Liver (tissue), 9 donors: ENCODE data around the gene SUCLG2. TPM values are rescaled to one million over a fixed set of nuclear protein-coding genes. Genes with fewer than 3 reads are reported as not detected.

Experiments used
- DNase-seq: peaks from one replicate; pipeline ENCODE4 v3.0.0-alpha.2; 2017; ENCODE audit warnings: low spot score
- H3K27ac ChIP-seq, 2 donors: one replicate each; pipeline ENCODE4 v1.7.0; 2013; ENCODE audit warnings: inconsistent platforms in 2 of 2, low read length in 2 of 2, control low read depth in 1 of 2, low read depth in 1 of 2, mild to moderate bottlenecking in 1 of 2
- H3K27me3 ChIP-seq, 4 donors: one replicate each; pipeline versions ENCODE4 v1.6.1 to v1.7.0; 2013; ENCODE audit warnings: low read length in 3 of 4, inconsistent platforms in 1 of 4, mild to moderate bottlenecking in 1 of 4, moderate library complexity in 1 of 4; ENCODE audit not compliant: control insufficient read depth in 4 of 4, insufficient read depth in 4 of 4
- H3K36me3 ChIP-seq, 4 donors: one replicate each; pipeline versions ENCODE4 v1.6.1 to v1.7.0; 2013; ENCODE audit warnings: low read length in 3 of 4, mild to moderate bottlenecking in 3 of 4, low read depth in 1 of 4, moderate library complexity in 1 of 4; ENCODE audit not compliant: control insufficient read depth in 4 of 4, insufficient read depth in 3 of 4
- H3K4me1 ChIP-seq, 4 donors: one replicate each; pipeline versions ENCODE4 v1.6.1 to v1.7.0; 2013; ENCODE audit warnings: low read length in 3 of 4, mild to moderate bottlenecking in 3 of 4, moderate library complexity in 1 of 4; ENCODE audit not compliant: control insufficient read depth in 4 of 4, insufficient read depth in 4 of 4
- H3K4me3 ChIP-seq, 3 donors: one replicate each; pipeline versions ENCODE4 v1.6.1 to v1.7.0; 2013; ENCODE audit warnings: low read length in 3 of 3, control low read depth in 1 of 3, low read depth in 1 of 3, mild to moderate bottlenecking in 1 of 3
- H3K9ac ChIP-seq, 2 donors: one replicate each; pipeline ENCODE4 v1.7.0; 2013; ENCODE audit warnings: low read length in 2 of 2, mild to moderate bottlenecking in 2 of 2, moderate library complexity in 2 of 2, control low read depth in 1 of 2, low read depth in 1 of 2
- H3K9me3 ChIP-seq, 4 donors: one replicate each; pipeline versions ENCODE4 v1.6.1 to v1.7.0; 2013; ENCODE audit warnings: low read length in 3 of 4; ENCODE audit not compliant: control insufficient read depth in 4 of 4
- ATF3 ChIP-seq: IDR thresholded peaks from 2 replicates; pipeline ENCODE4 v1.6.1; 2016; ENCODE audit warnings: antibody characterized with exemption
- FOXA1 ChIP-seq: IDR thresholded peaks from 2 replicates; pipeline ENCODE4 v1.6.1; 2016; ENCODE audit warnings: antibody characterized with exemption
- FOXA2 ChIP-seq: IDR thresholded peaks from 2 replicates; pipeline ENCODE4 v1.6.1; 2016; ENCODE audit warnings: antibody characterized with exemption
- GABPA ChIP-seq, 2 donors: IDR thresholded peaks in 1 of 2; conservative IDR thresholded peaks in 1 of 2; 2 replicates each; pipeline ENCODE4 v1.6.1; 2016; ENCODE audit warnings: antibody characterized with exemption in 2 of 2, mild to moderate bottlenecking in 1 of 2, moderate library complexity in 1 of 2
- HNF4A ChIP-seq, 2 donors: conservative IDR thresholded peaks; 2 replicates each; pipeline ENCODE4 v1.6.1; 2016; ENCODE audit warnings: antibody characterized with exemption in 2 of 2, mild to moderate bottlenecking in 2 of 2
- JUND ChIP-seq, 2 donors: IDR thresholded peaks; 2 replicates each; pipeline ENCODE4 v1.6.1; 2016; ENCODE audit warnings: antibody characterized with exemption in 2 of 2
- NR2F2 ChIP-seq: IDR thresholded peaks from 2 replicates; pipeline ENCODE4 v1.6.1; 2016; ENCODE audit warnings: antibody characterized with exemption
- RAD21 ChIP-seq, 2 donors: IDR thresholded peaks; 2 replicates each; pipeline ENCODE4 v1.6.1; 2016; ENCODE audit warnings: antibody characterized with exemption in 2 of 2, mild to moderate bottlenecking in 2 of 2
- REST ChIP-seq: IDR thresholded peaks from 2 replicates; pipeline ENCODE4 v1.6.1; 2016; ENCODE audit warnings: antibody characterized with exemption, mild to moderate bottlenecking
- SP1 ChIP-seq: IDR thresholded peaks from 2 replicates; pipeline ENCODE4 v1.6.1; 2018; ENCODE audit warnings: antibody characterized with exemption, mild to moderate bottlenecking
- TAF1 ChIP-seq: conservative IDR thresholded peaks from 2 replicates; pipeline ENCODE4 v1.6.1; 2016; ENCODE audit warnings: antibody characterized with exemption, mild to moderate bottlenecking
- WGBS: extraction: QIAGEN DNeasy Blood & Tissue Kit; methylation state at CpG from one replicate; pipeline ENCODE4 v1.1.7; 2013; 5-methylcytosine and 5-hydroxymethylcytosine counted together
- polyA plus RNA-seq, 2 donors: library from polyadenylated mRNA; stranded (reverse) in 1 of 2; unstranded in 1 of 2; fragments of 200-250 nt in 1 of 2; fragments of >200 nt in 1 of 2; fragmentation: Nextera tagmentation in 1 of 2; extraction: Ambion mirVana in 1 of 2; gene quantifications; one replicate each; pipeline versions ENCODE4 v1.2.1 to v1.2.3, GENCODE V29; 2013 to 2015
- total RNA-seq, 2 donors: library from RNA; depleted of rRNA; stranded (reverse); fragments of >200 nt; gene quantifications; one replicate each; pipeline ENCODE4 v1.2.3, GENCODE V29; 2014
- TF ChIP-seq, protein P1 (sequence below): fragments of 150-350 bp; IDR thresholded peaks from 2 replicates; pipeline ENCODE4 v1.5.1; 2017; ENCODE audit warnings: improper control_type of control experiment, low read depth, low read length; ENCODE audit not compliant: missing input control
- donor health status: healthy.
- donor health status: healthy.
- donor health status: healthy.
- donor health status: healthy.
- donor health status: healthy.

SUCLG2 gene
- total and polyA plus RNA-seq, 4 donors: 45.3 to 114 (median 92.8) TPM

- TF ChIP-seq, protein P1, sequence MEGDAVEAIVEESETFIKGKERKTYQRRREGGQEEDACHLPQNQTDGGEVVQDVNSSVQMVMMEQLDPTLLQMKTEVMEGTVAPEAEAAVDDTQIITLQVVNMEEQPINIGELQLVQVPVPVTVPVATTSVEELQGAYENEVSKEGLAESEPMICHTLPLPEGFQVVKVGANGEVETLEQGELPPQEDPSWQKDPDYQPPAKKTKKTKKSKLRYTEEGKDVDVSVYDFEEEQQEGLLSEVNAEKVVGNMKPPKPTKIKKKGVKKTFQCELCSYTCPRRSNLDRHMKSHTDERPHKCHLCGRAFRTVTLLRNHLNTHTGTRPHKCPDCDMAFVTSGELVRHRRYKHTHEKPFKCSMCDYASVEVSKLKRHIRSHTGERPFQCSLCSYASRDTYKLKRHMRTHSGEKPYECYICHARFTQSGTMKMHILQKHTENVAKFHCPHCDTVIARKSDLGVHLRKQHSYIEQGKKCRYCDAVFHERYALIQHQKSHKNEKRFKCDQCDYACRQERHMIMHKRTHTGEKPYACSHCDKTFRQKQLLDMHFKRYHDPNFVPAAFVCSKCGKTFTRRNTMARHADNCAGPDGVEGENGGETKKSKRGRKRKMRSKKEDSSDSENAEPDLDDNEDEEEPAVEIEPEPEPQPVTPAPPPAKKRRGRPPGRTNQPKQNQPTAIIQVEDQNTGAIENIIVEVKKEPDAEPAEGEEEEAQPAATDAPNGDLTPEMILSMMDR: no peak
- TF ChIP-seq FOXA2 (peak; percentile 72), FOXA1 (peak; percentile 57), NR2F2 (no peak), ATF3 (peak; percentile 18), GABPA (IDR thresholded peaks at IDR 0.05 in 1 of 2, conservative IDR thresholded peaks at IDR 0.05 in 1 of 2) (no peak), JUND (IDR thresholded peaks at IDR 0.05) (peak; percentile 73 to 85), HNF4A (conservative IDR thresholded peaks at IDR 0.05) (peak; percentile 88 to 94)
Observed at GRCh38 chr3:67516496-67516895, 137.9 kb downstream of the SUCLG2 start (continued).

DNA sequence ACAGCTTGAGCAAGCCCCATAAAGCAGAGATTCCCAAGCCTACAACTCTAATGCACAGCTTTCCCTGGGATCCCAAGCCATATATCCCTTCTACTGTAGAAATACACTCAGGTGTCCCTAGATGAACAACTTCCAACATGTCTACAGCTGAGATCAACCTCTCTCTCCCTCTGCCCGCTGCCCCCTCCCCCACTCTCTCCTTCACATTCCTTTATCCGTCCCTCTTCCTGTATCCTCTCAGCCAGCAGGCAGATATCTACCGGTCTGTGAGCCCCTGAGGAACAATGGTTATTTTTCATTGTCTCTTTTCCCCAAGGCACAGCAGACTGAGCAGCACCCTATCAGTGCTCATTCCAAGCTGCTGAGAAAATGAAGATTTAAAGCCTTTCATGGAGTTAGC is 138.6 kb downstream of the SUCLG2 start:
- H3K9me3 ChIP-seq: no peaks in the 10 kb centered on the region
- no peak overlapping the region for H3K9ac ChIP-seq
- H3K4me3 ChIP-seq: no peak overlapping the region
- no peak overlapping the region for H3K27ac ChIP-seq
- TF ChIP-seq FOXA2 (no peak), GABPA (IDR thresholded peaks at IDR 0.05 in 1 of 2, conservative IDR thresholded peaks at IDR 0.05 in 1 of 2) (no peak), ATF3 (no peak), TAF1 (no peak), REST (no peak), HNF4A (conservative IDR thresholded peaks at IDR 0.05) (no peak), JUND (IDR thresholded peaks at IDR 0.05) (no peak), SP1 (no peak), FOXA1 (no peak), RAD21 (IDR thresholded peaks at IDR 0.05) (no peak)
- TF ChIP-seq, protein P1: no peak
- 77% methylated on average over 3 of the region's 3 CpGs for WGBS
- H3K27me3 ChIP-seq: no peaks in the 10 kb centered on the region
- H3K36me3 ChIP-seq: peaks cover 6 to 14% (median 8%) of the 10 kb centered on the region in 4 donors
- H3K4me1 ChIP-seq: peaks cover 3 to 9% (median 7%) of the 10 kb centered on the region in 4 donors
- no peak for DNase-seq
